Astrocyte (in vitro differentiated cells and primary cell): ENCODE results near the gene HSPA4. TPM values are rescaled to one million over a fixed set of nuclear protein-coding genes. Genes with fewer than 3 reads are reported as not detected.
A peak's percentile ranks its signal among the peaks of the same experiment; 100 is the strongest.

Experiments used
- DNase-seq: peaks from one replicate; pipeline ENCODE4 v3.0.0-alpha.2; 2010; ENCODE audit warnings: low read depth
- FAIRE-seq: peaks from 2 replicates; lab custom pipeline; 2011; peaks lifted over from hg19 to GRCh38; lab: Jason Lieb, UNC
- H2AFZ ChIP-seq: 2 replicates; pipeline ENCODE4 v1.6.0; 2012; ENCODE audit warnings: low read depth, low read length, inconsistent platforms
- H3K27ac ChIP-seq: 2 replicates; pipeline ENCODE4 v1.5.1; 2011; ENCODE audit warnings: low read depth, low read length, inconsistent platforms
- H3K27me3 ChIP-seq: 2 replicates; pipeline ENCODE4 v1.6.0; 2011; ENCODE audit warnings: low read length, inconsistent platforms; ENCODE audit not compliant: insufficient read depth
- H3K36me3 ChIP-seq: 2 replicates; pipeline ENCODE4 v1.5.1; 2011; ENCODE audit warnings: low read length, inconsistent platforms; ENCODE audit not compliant: insufficient read depth
- H3K4me1 ChIP-seq: 2 replicates; pipeline ENCODE4 v1.5.1; 2011; ENCODE audit warnings: low read length, inconsistent platforms; ENCODE audit not compliant: insufficient read depth
- H3K4me2 ChIP-seq: 2 replicates; pipeline ENCODE4 v1.6.0; 2012; ENCODE audit warnings: low read length, inconsistent platforms
- H3K4me3 ChIP-seq: 2 replicates; pipeline ENCODE4 v1.5.1; 2011; ENCODE audit warnings: low read depth, mild to moderate bottlenecking, low read length, inconsistent platforms; ENCODE audit not compliant: insufficient read depth
- H3K79me2 ChIP-seq: 2 replicates; pipeline ENCODE4 v1.6.0; 2012; ENCODE audit warnings: mild to moderate bottlenecking, low read length, inconsistent platforms; ENCODE audit not compliant: insufficient read depth
- H3K9ac ChIP-seq: 2 replicates; pipeline ENCODE4 v1.6.0; 2012; ENCODE audit warnings: mild to moderate bottlenecking, low read length, inconsistent platforms
- H3K9me3 ChIP-seq: 2 replicates; pipeline ENCODE4 v1.5.1; 2012; ENCODE audit warnings: low read depth, mild to moderate bottlenecking, low read length, inconsistent platforms; ENCODE audit not compliant: insufficient read depth
- H4K20me1 ChIP-seq: 2 replicates; pipeline ENCODE4 v1.6.0; 2012; ENCODE audit warnings: low read length, inconsistent platforms; ENCODE audit not compliant: insufficient read depth
- H3K27ac Mint-ChIP-seq: one replicate; pipeline ENCODE4 v1.8.0; 2021; ENCODE audit warnings: mild to moderate bottlenecking, mixed read lengths; ENCODE audit not compliant: unreplicated experiment
- H3K27me3 Mint-ChIP-seq: one replicate; pipeline ENCODE4 v1.8.0; 2021; ENCODE audit warnings: low read depth, mixed read lengths; ENCODE audit not compliant: unreplicated experiment
- H3K36me3 Mint-ChIP-seq: one replicate; pipeline ENCODE4 v1.8.0; 2021; ENCODE audit warnings: low read depth, mixed read lengths; ENCODE audit not compliant: unreplicated experiment
- H3K4me1 Mint-ChIP-seq: one replicate; pipeline ENCODE4 v1.8.0; 2021; ENCODE audit warnings: low read depth, mixed read lengths; ENCODE audit not compliant: unreplicated experiment
- H3K4me3 Mint-ChIP-seq: one replicate; pipeline ENCODE4 v1.8.0; 2021; ENCODE audit warnings: mild to moderate bottlenecking, moderate library complexity, mixed read lengths; ENCODE audit not compliant: unreplicated experiment
- H3K9me3 Mint-ChIP-seq: one replicate; pipeline ENCODE4 v1.8.0; 2021; ENCODE audit warnings: mild to moderate bottlenecking, mixed read lengths; ENCODE audit not compliant: unreplicated experiment
- CTCF ChIP-seq: IDR thresholded peaks from 2 replicates; pipeline ENCODE4 v1.5.1; 2011; ENCODE audit warnings: low read depth, mild to moderate bottlenecking, inconsistent platforms, low read length, moderate library complexity; ENCODE audit not compliant: insufficient read depth
- EZH2 ChIP-seq: IDR thresholded peaks from 2 replicates; pipeline ENCODE4 v1.6.1; 2012; ENCODE audit warnings: mild to moderate bottlenecking, low read length, inconsistent platforms; ENCODE audit not compliant: insufficient read depth
- total RNA-seq: library from RNA; stranded (reverse); gene quantifications from 2 replicates; pipeline ENCODE4 v1.2.1, GENCODE V29; 2021

The HSPA4 gene
- total RNA-seq, 1 donor from 2014 or later: 210 TPM

- FAIRE-seq (no peak), DNase-seq (no peak)
- H3K4me3 Mint-ChIP-seq: peak overlapping the region; percentile 95
- Histone ChIP-seq H3K4me1 (peaks cover 13% of the 10 kb centered on the region), H3K27ac (peak overlapping the region; percentile 98), H3K4me2 (peak overlapping the region; percentile 99), H3K9me3 (no peaks in the 10 kb centered on the region), H2AFZ (no peak overlapping the region), H3K27me3 (no peaks in the 10 kb centered on the region), H4K20me1 (peaks cover 33% of the 10 kb centered on the region), H3K4me3 (peak overlapping the region; percentile 87), H3K9ac (peak overlapping the region; percentile 99), H3K79me2 (peaks cover 48% of the 10 kb centered on the region), H3K36me3 (no peaks in the 10 kb centered on the region)
- H3K4me1 Mint-ChIP-seq: peaks cover 23% of the 10 kb centered on the region
- H3K27ac Mint-ChIP-seq: peak overlapping the region; percentile 99
- peaks cover 2% of the 10 kb centered on the region for H3K9me3 Mint-ChIP-seq
- TF ChIP-seq EZH2 (no peak), CTCF (no peak)
- H3K36me3 Mint-ChIP-seq: peaks cover 2% of the 10 kb centered on the region
- H3K27me3 Mint-ChIP-seq: no peaks in the 10 kb centered on the region
These were observed 1.3 kb upstream of the HSPA4 start for GRCh38 chr5:133050521-133050920.

- peak overlapping the region; percentile 87 for H3K4me3 ChIP-seq
- TF ChIP-seq EZH2 (no peak), CTCF (no peak)
- Mint-ChIP-seq H3K9me3 (peaks cover 2% of the 10 kb centered on the region), H3K27ac (peak overlapping the region; percentile 99), H3K36me3 (peaks cover 2% of the 10 kb centered on the region), H3K4me3 (peak overlapping the region; percentile 95), H3K4me1 (peaks cover 23% of the 10 kb centered on the region), H3K27me3 (no peaks in the 10 kb centered on the region)
- peak overlapping the region; percentile 98 for H3K27ac ChIP-seq
- H3K36me3 ChIP-seq: no peaks in the 10 kb centered on the region
- H3K9me3 ChIP-seq: no peaks in the 10 kb centered on the region
- H3K79me2 ChIP-seq: peaks cover 54% of the 10 kb centered on the region
- H4K20me1 ChIP-seq: peaks cover 39% of the 10 kb centered on the region
- peak overlapping the region; percentile 99 for H3K4me2 ChIP-seq
- H3K27me3 ChIP-seq: no peaks in the 10 kb centered on the region
- peak overlapping the region; percentile 90 for H2AFZ ChIP-seq
- FAIRE-seq (no peak), DNase-seq (no peak)
- peaks cover 13% of the 10 kb centered on the region for H3K4me1 ChIP-seq
- H3K9ac ChIP-seq: peak overlapping the region; percentile 99
These were observed 712 bp upstream of the HSPA4 start for GRCh38 chr5:133051061-133051541.

GRCh38 chr5:133052317-133053175 is 733 bp downstream of the HSPA4 start:
- no peaks in the 10 kb centered on the region for H3K27me3 ChIP-seq
- peak overlapping the region; percentile 73 for H2AFZ ChIP-seq
- FAIRE-seq: no peak
- H3K9me3 ChIP-seq: no peaks in the 10 kb centered on the region
- no peak for TF ChIP-seq CTCF
- no peak for TF ChIP-seq EZH2
- H3K4me3 ChIP-seq: peak overlapping the region; percentile 87
- peak overlapping the region; percentile 98 for H3K27ac ChIP-seq
- no peaks in the 10 kb centered on the region for H3K27me3 Mint-ChIP-seq
- peak overlapping the region; percentile 99 for H3K9ac ChIP-seq
- H3K4me2 ChIP-seq: peak overlapping the region; percentile 99
- peaks cover 13% of the 10 kb centered on the region for H3K4me1 ChIP-seq
- peaks cover 19% of the 10 kb centered on the region for H3K4me1 Mint-ChIP-seq
- H4K20me1 ChIP-seq: peaks cover 53% of the 10 kb centered on the region
- peak; percentile 19 for DNase-seq
- peak overlapping the region; percentile 94 for H3K27ac Mint-ChIP-seq
- H3K9me3 Mint-ChIP-seq: no peaks in the 10 kb centered on the region
- peak overlapping the region; percentile 95 for H3K4me3 Mint-ChIP-seq
- no peaks in the 10 kb centered on the region for H3K36me3 ChIP-seq
- peaks cover 68% of the 10 kb centered on the region for H3K79me2 ChIP-seq
- no peaks in the 10 kb centered on the region for H3K36me3 Mint-ChIP-seq
